ENCODE data around the gene DACH1. TPM values are rescaled to one million over a fixed set of nuclear protein-coding genes. Genes with fewer than 3 reads are reported as not detected.
"Not testable (repeated sequence)": the region's sequence is repeated elsewhere in the genome, so short reads cannot be mapped to it uniquely, and the experiment has no call there.

Gene DACH1
- total RNA-seq, 2 experiments from 2014 or later: not detected

- Mint-ChIP-seq H3K9me3 (no peaks in the 10 kb centered on the region), H3K4me3 (no peak overlapping the region), H3K27me3 (no peaks in the 10 kb centered on the region), H3K4me1 (no peaks in the 10 kb centered on the region), H3K36me3 (no peaks in the 10 kb centered on the region), H3K27ac (no peak overlapping the region)
- POLR2A ChIA-PET: no interaction called here
- ATAC-seq (ENCODE audit: low read depth): no peak
- no peak for DNase-seq
Measured at GRCh38 chr13:71798707-71799106, 68.3 kb downstream of the DACH1 start.

DNA sequence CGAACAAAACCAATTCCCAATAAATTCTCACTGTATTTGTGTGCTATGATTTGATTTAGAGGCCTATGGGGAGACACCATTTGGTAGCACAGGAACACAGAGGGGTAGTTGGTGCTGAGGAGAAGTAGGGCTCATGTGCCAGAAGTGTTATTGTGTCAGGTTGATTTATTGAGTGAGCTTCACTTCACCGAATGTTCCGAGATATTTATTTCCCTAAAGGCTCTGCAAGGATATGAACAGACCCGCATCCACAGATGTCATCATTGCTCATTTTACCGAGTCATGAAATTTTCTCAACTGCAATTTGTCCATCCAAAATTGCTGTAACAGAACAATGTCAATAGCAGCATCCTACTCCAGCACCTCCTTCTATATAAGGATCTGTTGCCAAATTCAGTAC, 69.5 kb downstream of the DACH1 start:
- H3K27me3 Mint-ChIP-seq: no peaks in the 10 kb centered on the region
- DNase-seq: no peak
- POLR2A ChIA-PET: no interaction called here
- no peak overlapping the region for H3K27ac Mint-ChIP-seq
- no peak overlapping the region for H3K4me3 Mint-ChIP-seq
- ATAC-seq (ENCODE audit: low read depth): no peak
- no peaks in the 10 kb centered on the region for H3K36me3 Mint-ChIP-seq
- no peaks in the 10 kb centered on the region for H3K4me1 Mint-ChIP-seq
- no peaks in the 10 kb centered on the region for H3K9me3 Mint-ChIP-seq

GRCh38 chr13:71789693-71790329, 77.2 kb downstream of the DACH1 start:
- no peak for DNase-seq
- H3K9me3 Mint-ChIP-seq: no peaks in the 10 kb centered on the region
- H3K4me3 Mint-ChIP-seq: no peak overlapping the region
- H3K4me1 Mint-ChIP-seq: no peaks in the 10 kb centered on the region
- POLR2A ChIA-PET: no interaction called here
- no peak for ATAC-seq (ENCODE audit: low read depth)
- H3K27me3 Mint-ChIP-seq: no peaks in the 10 kb centered on the region
- no peaks in the 10 kb centered on the region for H3K36me3 Mint-ChIP-seq
- no peak overlapping the region for H3K27ac Mint-ChIP-seq

DNA sequence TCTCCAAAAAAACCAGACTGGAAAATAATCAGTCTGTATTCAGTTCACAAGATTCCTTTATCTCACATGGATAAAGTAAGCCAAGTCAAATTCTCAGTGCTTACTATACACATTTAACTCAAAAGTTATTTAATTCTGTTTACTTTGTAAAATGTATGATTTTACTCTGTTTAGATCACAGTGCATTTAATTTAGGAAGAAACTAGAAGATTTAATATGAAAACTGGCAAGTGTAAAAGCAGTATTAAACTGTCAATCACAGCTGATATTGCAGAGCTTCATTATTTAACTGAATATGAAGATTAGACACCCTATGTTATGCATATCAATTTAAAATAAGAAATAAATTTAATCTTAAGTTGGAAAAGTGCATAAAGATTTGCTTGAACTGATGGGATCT, 78.0 kb downstream of the DACH1 start:
- POLR2A ChIA-PET: no interaction called here
- no peaks in the 10 kb centered on the region for H3K9me3 Mint-ChIP-seq
- H3K27me3 Mint-ChIP-seq: no peaks in the 10 kb centered on the region
- H3K36me3 Mint-ChIP-seq: no peaks in the 10 kb centered on the region
- H3K27ac Mint-ChIP-seq: no peak overlapping the region
- no peak overlapping the region for H3K4me3 Mint-ChIP-seq
- DNase-seq (no peak), ATAC-seq (ENCODE audit: low read depth) (no peak)
- no peaks in the 10 kb centered on the region for H3K4me1 Mint-ChIP-seq

DNA sequence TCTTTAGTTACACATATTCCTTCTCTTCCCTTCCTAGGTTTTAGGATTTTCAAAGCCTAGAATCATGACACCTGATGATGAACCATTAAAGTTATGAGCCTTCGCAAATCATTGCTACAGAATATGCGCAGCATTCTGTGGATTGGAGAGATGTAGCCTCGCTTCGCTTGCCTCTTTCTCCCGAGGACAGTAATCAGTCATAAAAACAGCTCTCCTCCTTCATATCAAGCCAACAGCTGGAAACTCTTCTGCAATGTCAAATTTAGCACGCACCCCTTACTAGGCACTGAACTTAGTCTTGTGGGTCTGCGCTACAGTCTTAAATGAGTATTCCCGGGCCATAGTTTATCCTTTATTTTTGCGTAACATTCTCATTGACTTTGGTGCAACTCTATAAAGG, 79.6 kb downstream of the DACH1 start:
- Mint-ChIP-seq H3K9me3 (no peaks in the 10 kb centered on the region), H3K36me3 (no peaks in the 10 kb centered on the region), H3K4me1 (no peaks in the 10 kb centered on the region), H3K4me3 (no peak overlapping the region), H3K27me3 (no peaks in the 10 kb centered on the region), H3K27ac (no peak overlapping the region)
- no peak for ATAC-seq (ENCODE audit: low read depth)
- POLR2A ChIA-PET: no interaction called here
- DNase-seq: no peak

DNA sequence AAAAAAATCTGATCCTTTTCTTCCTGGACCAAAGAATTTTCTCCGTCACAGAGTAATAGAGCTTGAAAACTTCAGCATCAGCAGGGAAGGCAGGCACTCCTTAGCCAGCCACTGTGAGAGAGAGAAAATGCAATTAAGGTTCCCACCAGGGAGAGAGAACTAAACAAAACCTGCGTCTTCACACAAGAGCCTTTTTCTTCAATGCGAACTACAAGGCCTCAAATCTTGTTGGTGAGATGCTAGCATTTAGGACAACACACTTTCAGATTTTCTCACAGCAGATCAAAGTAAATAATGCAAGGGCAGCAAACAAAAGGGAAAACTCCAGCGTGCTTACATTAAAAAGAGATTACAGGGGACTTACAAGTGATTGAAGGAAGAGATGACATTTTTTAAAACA, 80.1 kb downstream of the DACH1 start:
- Mint-ChIP-seq H3K27me3 (no peaks in the 10 kb centered on the region), H3K4me3 (no peak overlapping the region), H3K9me3 (no peaks in the 10 kb centered on the region), H3K4me1 (no peaks in the 10 kb centered on the region), H3K27ac (no peak overlapping the region), H3K36me3 (no peaks in the 10 kb centered on the region)
- DNase-seq (no peak), ATAC-seq (ENCODE audit: low read depth) (no peak)
- POLR2A ChIA-PET: no interaction called here

DNA sequence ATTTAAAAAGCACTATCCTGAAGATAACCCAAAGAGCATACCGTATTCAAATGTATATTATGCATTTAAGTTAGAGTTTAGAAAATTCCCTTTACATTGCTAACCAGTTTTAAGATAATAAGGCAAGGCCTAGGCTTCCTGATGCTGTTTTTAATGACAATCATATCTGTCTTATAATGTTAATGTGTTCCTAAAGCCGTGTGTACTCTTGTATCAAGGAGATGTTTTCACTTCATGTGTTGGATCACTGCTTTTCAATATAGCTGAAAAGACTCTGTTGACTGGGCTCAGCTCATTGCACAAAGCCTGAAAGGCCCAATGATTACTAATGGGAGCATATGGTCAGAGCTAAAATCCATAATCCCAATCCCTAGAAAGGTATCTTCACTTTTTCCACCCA, 81.6 kb downstream of the DACH1 start:
- H3K4me3 Mint-ChIP-seq: no peak overlapping the region
- no peaks in the 10 kb centered on the region for H3K9me3 Mint-ChIP-seq
- DNase-seq: no peak
- no peak overlapping the region for H3K27ac Mint-ChIP-seq
- H3K27me3 Mint-ChIP-seq: no peaks in the 10 kb centered on the region
- no peaks in the 10 kb centered on the region for H3K4me1 Mint-ChIP-seq
- POLR2A ChIA-PET: no interaction called here
- no peaks in the 10 kb centered on the region for H3K36me3 Mint-ChIP-seq
- no peak for ATAC-seq (ENCODE audit: low read depth)

- Mint-ChIP-seq H3K27me3 (no peaks in the 10 kb centered on the region), H3K27ac (no peak overlapping the region), H3K4me1 (no peaks in the 10 kb centered on the region), H3K9me3 (no peaks in the 10 kb centered on the region), H3K4me3 (no peak overlapping the region), H3K36me3 (no peaks in the 10 kb centered on the region)
- DNase-seq: no peak
- no peak for ATAC-seq (ENCODE audit: low read depth)
- POLR2A ChIA-PET: no interaction called here
Measured at GRCh38 chr13:71780546-71780945, 86.5 kb downstream of the DACH1 start.

DNA sequence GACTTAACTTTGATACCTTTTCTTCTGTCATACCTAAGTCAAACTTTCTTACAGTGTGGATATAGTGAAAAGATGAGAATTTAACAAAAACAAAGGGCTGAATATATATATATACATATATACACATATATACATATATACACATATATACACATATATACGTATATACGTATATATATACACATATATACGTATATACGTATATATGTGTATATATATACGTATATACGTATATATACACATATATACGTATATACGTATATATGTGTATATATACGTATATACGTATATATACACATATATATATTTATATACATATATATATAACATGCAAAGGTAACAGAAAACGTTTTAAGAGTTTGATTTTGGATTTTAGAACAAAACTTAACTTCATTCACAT, 88.0 kb downstream of the DACH1 start:
- H3K4me3 Mint-ChIP-seq; H3K36me3 Mint-ChIP-seq; POLR2A ChIA-PET; H3K27ac Mint-ChIP-seq; ATAC-seq (ENCODE audit: low read depth); H3K27me3 Mint-ChIP-seq; H3K9me3 Mint-ChIP-seq; H3K4me1 Mint-ChIP-seq; DNase-seq: not testable (repeated sequence)

- Mint-ChIP-seq H3K4me3 (no peak overlapping the region), H3K9me3 (no peaks in the 10 kb centered on the region), H3K36me3 (no peaks in the 10 kb centered on the region), H3K4me1 (no peaks in the 10 kb centered on the region), H3K27ac (no peak overlapping the region), H3K27me3 (no peaks in the 10 kb centered on the region)
- DNase-seq: no peak
- POLR2A ChIA-PET: no interaction called here
- ATAC-seq (ENCODE audit: low read depth): no peak
Measured at GRCh38 chr13:71775966-71776365, 91.0 kb downstream of the DACH1 start.

GRCh38 chr13:71774863-71775262, 92.1 kb downstream of the DACH1 start:
- H3K27me3 Mint-ChIP-seq: no peaks in the 10 kb centered on the region
- H3K27ac Mint-ChIP-seq: no peak overlapping the region
- H3K4me1 Mint-ChIP-seq: no peaks in the 10 kb centered on the region
- no peak for DNase-seq
- no peaks in the 10 kb centered on the region for H3K36me3 Mint-ChIP-seq
- POLR2A ChIA-PET: no interaction called here
- H3K4me3 Mint-ChIP-seq: no peak overlapping the region
- ATAC-seq (ENCODE audit: low read depth): no peak
- no peaks in the 10 kb centered on the region for H3K9me3 Mint-ChIP-seq

- H3K36me3 Mint-ChIP-seq: no peaks in the 10 kb centered on the region
- no peaks in the 10 kb centered on the region for H3K4me1 Mint-ChIP-seq
- no peaks in the 10 kb centered on the region for H3K27me3 Mint-ChIP-seq
- H3K4me3 Mint-ChIP-seq: no peak overlapping the region
- DNase-seq (no peak), ATAC-seq (ENCODE audit: low read depth) (no peak)
- POLR2A ChIA-PET: no interaction called here
- H3K9me3 Mint-ChIP-seq: no peaks in the 10 kb centered on the region
- no peak overlapping the region for H3K27ac Mint-ChIP-seq
Measured at GRCh38 chr13:71773531-71773930, 93.5 kb downstream of the DACH1 start.

DNA sequence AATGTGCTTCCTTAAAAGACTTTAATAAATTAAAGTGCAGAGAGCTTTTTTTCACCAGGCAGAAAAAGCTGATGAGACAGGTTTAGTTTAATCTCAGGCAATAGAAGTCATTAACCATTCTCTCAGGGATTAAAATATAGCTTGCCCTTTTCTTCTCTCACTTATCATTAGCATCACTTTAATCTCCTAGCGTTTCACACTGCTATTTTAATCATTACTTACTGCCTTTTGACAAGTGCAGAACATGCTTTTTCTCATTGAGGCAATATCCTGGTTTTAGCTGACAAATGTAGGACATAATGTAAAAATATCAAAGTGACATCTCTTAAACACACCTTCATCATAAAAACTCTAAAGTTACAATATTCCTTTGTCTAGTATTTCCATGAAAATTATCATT, 94.6 kb downstream of the DACH1 start:
- Mint-ChIP-seq H3K4me1 (no peaks in the 10 kb centered on the region), H3K27ac (no peak overlapping the region), H3K27me3 (no peaks in the 10 kb centered on the region), H3K9me3 (no peaks in the 10 kb centered on the region), H3K4me3 (no peak overlapping the region), H3K36me3 (no peaks in the 10 kb centered on the region)
- ATAC-seq (ENCODE audit: low read depth) (no peak), DNase-seq (no peak)
- POLR2A ChIA-PET: no interaction called here

- H3K27me3 Mint-ChIP-seq: no peaks in the 10 kb centered on the region
- no peaks in the 10 kb centered on the region for H3K4me1 Mint-ChIP-seq
- no peaks in the 10 kb centered on the region for H3K9me3 Mint-ChIP-seq
- no peak overlapping the region for H3K27ac Mint-ChIP-seq
- H3K36me3 Mint-ChIP-seq: no peaks in the 10 kb centered on the region
- DNase-seq (no peak), ATAC-seq (ENCODE audit: low read depth) (no peak)
- POLR2A ChIA-PET: no interaction called here
- no peak overlapping the region for H3K4me3 Mint-ChIP-seq
Measured at GRCh38 chr13:71771144-71771543, 95.9 kb downstream of the DACH1 start.

DNA sequence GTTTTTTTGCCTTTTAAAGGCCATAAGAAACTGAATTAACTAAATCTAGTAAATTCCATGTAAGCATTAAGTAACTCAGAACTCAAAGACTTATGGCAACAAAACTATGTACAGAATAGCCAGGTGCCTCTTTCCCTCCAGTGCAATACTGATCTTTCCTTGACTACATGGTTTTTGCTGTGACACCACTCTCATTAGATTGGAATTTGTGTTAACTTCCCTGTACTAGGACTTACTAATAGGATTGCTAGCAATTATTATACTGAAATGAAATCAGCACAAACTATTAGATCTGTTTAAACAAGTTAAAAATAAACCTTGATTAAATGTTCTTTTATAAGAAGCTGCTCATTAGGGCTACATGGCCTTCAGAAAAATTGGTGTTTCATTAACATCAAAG, 96.3 kb downstream of the DACH1 start:
- no peaks in the 10 kb centered on the region for H3K4me1 Mint-ChIP-seq
- DNase-seq (no peak), ATAC-seq (ENCODE audit: low read depth) (no peak)
- no peaks in the 10 kb centered on the region for H3K36me3 Mint-ChIP-seq
- no peaks in the 10 kb centered on the region for H3K27me3 Mint-ChIP-seq
- POLR2A ChIA-PET: no interaction called here
- no peak overlapping the region for H3K4me3 Mint-ChIP-seq
- no peak overlapping the region for H3K27ac Mint-ChIP-seq
- no peaks in the 10 kb centered on the region for H3K9me3 Mint-ChIP-seq
